ENCODE measurements around the gene SPACA1.
"Not testable (repeated sequence)": the region's sequence is repeated elsewhere in the genome, so short reads cannot be mapped to it uniquely, and the experiment has no call there.

SPACA1 gene, protein sequence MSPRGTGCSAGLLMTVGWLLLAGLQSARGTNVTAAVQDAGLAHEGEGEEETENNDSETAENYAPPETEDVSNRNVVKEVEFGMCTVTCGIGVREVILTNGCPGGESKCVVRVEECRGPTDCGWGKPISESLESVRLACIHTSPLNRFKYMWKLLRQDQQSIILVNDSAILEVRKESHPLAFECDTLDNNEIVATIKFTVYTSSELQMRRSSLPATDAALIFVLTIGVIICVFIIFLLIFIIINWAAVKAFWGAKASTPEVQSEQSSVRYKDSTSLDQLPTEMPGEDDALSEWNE

DNA sequence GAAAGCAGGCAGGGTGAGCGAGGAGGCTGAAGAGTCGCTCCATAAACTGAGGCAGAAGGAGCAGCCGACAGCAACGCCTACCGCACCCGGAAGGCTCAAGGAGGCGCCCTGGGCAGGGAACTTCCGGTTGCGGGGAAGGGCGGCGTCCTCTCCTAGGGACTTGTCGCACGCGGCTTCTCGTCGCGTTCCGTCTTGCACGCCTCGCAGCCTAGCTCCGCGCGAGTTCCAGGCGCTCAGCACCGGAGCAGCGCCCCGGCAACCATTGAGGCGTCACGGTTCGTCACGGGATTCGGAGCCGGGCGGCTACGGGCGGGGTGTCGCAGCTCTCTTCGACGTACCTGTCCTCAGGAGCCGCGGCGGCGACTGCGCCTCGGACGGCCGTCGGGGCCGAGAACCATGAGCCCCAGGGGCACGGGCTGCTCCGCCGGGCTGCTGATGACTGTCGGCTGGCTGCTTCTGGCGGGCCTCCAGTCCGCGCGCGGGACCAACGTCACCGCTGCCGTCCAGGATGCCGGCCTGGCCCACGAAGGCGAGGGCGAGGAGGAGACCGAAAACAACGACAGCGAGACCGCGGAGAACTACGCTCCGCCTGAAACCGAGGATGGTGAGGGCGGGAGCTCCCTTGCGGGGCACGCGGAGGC lies at the start of gene SPACA1:
TSS of gene SPACA1 (plus strand) at position 332 of the 641 bp plus-strand sequence. CDS start at position 397, 65 bp downstream.
- DNase-seq: no peak

DNA sequence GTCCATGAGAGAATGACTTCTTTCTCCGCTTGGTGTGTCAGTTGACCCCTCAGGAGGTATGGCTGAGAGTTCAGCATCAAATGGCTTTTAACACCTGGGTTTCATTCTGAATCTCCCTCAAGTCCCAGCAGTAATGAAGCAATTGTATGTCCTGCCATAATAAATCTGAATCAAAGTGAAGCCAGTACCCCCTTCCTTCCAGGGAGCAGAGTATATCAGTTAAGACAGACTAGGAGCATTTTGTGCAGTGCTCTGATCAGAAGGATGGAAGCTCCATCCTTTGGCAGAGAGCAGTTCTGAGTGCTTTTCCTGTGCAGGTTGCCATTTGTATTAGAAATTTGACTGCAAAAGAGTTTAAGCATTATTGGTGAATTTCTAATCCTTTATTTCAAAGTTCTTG lies 46.9 kb upstream of the SPACA1 start:
- no peak for DNase-seq

DNA sequence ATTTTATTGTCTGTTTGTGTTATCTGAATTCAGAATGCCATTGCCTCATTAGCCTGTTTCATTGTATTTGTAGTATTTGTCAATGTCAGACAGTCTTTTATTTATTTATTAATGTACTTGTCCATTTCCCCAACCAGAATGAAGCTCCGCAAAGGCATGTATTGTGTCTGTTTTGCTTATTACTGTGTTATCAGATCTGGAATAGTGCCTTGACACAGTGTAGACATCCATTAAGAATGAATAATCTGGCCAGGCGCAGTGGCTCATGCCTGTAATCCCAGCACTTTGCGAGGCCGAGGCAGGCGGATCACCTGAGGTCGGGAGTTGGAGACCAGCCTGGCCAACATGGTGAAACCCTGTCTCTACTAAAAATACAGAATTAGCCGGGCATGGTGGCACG lies 46.4 kb upstream of the SPACA1 start:
- not testable (repeated sequence) for DNase-seq

DNA sequence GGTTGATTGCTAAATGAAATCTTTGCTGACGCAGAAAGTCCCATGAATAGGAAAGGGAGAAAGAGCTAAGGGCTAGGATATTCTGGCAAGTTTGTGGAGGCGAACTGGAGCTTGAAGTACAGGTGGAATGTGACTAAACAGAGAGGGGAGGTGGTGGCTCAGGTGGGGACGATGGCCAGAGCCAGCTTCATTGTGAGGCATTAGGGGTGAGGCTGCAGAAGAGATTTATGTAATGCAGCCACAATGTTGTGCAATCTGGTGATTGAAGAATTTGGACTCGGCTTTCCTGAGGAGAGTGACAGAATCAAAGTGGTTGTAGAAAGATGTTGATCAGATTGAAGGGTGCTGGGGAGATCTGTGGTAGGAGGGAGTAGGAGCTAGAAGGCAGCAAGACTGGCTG lies 42.9 kb upstream of the SPACA1 start:
- DNase-seq: no peak

DNA sequence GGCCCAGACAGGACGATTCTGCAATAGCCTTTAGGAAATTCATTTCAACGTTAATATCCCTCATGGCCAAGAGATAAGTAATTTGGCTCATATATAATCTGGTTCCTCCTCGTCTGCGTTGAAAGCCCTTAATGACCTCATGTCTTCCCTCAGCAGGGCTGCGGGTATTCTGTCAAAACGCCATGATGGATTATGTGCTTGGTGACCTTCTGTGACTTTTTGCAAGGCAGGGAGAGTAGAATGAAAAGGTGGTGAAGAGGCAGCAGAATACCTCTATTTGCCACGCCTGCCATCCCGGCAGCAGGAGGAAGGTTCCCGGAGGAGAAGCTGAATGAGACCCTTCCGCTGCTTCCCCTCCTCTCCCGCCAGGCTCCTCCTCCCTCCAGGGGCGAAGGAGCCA lies 41.1 kb upstream of the SPACA1 start:
- no peak for DNase-seq

DNA sequence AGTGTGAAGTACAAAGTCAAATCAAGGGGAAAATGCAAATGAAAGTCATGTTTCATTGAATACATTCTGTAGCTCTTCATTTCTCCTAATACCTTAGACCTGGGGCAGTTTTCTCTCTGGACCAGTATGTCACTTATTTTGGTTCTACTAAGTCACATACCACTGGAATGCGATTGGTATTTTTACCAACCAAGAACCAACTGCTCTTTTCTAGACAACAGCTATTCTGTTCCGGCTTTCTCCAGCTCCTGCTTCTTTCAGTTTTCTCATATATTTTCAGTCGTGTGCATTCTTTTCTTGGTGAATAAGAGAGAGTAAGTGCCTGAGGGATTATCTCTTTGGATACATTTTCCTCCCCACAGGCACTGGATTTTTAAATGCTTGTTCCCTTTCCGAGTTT lies 39.2 kb upstream of the SPACA1 start:
- no peak for DNase-seq

DNA sequence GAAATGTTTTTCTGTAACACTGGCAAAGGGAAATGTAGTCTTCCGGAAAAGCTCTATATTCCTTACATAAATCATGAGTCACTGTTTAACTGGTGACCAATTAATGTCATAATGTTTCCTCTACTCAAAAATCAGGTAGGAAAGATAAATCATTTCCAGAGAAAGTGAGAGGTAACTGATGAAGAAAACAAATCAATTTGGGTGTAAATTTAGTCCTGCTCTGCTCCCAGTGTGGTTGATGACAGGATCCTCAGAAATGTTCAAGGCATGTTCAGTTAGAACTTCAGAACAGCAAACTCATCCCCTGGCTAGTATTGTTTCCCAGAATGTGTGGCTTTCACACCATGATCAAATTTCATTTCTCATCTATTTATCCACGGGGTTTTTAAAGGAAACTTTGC lies 38.8 kb upstream of the SPACA1 start:
- DNase-seq: no peak

DNA sequence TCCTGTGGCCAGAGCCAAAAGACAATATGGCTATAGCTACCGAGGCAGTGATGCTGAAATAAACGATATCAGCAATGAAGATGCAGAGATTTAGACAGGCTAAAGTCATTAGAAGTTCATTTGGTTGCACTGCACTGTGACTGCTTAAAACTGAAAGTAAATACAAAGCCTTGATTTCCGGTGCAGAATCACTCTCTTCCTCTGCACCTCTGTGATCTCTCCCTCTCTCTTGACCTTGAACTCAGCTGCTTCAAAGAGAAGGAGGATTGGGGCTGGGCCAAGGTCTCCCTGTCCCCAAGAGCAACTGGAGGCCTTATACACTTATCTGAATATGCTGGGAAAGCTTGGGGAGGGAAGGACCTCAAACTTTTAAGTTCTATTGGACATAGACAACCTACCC lies 34.6 kb upstream of the SPACA1 start:
- DNase-seq: no peak

DNA sequence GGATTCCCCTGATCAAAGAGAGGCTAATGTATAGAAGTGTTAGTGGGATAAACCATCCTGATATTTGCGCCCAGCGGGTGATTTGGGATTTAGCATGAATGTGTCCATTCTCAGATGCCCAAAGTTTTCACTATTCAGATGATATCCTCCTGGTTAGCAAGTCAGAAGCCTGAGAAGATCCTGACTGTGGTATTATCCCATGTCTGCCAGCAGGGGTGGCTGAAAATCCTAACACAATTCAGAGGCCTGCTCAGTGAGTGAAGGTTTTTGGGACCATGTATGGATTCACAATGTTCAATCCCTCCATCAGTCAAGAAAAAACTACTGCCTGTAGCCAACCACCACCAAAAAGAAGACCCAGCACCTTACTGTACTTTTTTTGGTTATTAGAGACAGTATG lies 34.1 kb upstream of the SPACA1 start:
- DNase-seq: no peak

DNA sequence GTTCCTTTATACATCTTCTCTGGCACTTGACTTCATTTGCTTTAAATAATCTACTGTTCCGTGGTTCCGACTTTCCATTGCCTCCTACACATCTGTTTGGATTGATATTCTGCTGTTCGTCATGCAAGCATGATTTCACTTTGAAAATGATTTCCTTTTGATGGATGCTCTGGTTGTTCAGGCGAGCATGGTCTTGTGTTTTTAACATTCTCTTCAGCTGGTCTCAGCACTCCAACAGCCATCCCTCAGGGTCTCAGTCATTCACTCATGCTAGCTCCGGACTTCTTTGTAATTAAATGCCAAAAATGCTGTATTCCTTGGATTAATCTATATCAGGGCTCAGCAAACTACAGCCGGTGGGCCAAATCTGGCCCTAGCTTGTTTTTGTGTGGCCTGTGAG lies 27.2 kb upstream of the SPACA1 start:
- no peak for DNase-seq

DNA sequence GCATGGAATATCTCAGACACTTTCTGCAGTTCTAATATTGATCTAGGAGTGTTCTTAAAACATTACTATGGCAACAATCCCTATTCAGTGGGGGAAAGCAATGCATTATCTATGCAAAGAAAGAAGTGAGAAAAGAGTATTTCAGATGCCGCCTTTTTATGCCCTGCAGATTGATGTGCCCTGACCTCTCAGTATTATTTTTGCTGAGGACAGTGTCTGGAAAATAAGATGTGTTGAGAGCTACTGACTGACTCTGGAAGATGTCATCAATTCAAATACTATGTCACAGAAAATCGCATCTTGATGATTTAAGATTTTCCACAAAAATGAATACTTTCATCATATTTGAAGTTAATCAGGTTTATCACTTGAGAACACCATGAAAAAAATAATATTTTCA lies 22.9 kb upstream of the SPACA1 start:
- DNase-seq: no peak

DNA sequence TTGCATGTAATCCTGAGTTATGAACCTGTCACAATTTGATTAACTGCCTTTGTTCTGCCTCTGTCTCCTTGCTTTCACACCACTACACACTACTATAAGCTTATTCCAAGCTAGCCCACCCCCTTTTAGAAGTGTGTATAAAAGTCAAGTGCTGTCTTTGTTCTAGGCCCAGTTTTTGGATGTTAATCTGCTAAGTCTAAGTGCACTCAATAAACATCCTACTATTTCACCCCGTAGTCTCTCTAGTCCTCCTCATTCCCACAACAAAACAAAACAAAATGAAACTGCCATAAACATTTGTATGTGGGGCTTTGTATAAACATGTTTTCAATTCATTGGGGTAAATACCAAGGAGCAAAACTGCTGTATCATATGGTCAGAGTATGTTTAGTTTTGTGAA lies 16.1 kb upstream of the SPACA1 start:
- no peak for DNase-seq

DNA sequence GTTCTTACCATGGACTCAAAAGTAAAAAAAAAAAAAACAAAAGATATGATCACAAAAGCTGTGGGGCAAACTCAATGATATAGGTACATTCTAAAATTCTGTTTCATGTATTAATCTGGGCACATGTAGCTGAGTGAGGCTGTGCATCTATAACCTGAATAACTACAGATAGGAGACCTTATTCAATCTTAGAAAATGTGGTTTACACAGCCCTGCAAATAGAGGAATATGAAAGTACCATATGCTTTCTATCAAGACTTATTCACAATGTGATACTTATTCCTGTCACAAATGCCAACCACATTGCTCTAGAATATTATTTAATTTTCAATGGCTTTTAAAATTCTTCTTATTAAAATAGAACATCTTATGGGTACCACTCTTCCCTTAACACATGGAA lies 3.1 kb upstream of the SPACA1 start:
- DNase-seq: no peak

DNA sequence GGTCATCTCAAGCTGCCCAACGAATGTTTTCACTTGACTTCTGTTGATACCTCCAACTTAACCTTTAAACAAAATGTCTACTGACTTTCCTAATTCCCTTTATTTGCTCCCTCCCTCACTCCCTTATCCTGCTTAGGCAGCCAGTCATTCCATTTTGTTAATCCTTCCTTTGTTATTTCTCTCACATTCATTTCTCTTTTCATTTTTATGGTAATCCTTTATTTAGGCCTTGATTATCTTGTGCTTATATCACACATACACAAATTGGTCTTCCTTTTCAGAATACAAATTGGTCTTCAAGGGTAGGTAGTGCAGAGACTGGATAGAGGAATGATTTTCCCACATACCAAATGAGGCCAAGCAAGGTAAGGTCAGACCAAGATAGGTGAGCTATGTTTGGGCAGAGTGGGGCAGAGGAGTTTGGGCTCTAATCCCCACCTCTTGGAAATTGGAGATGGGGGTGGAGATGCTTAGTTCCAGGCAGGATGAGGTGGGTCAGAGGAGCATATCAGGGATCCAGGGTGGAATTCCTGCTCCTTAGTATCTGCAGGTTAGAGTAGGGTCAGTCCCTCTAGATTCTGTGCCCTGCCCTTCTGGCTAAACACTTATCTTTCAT lies 2.0 kb upstream of the SPACA1 start:
- no peak for DNase-seq

DNA sequence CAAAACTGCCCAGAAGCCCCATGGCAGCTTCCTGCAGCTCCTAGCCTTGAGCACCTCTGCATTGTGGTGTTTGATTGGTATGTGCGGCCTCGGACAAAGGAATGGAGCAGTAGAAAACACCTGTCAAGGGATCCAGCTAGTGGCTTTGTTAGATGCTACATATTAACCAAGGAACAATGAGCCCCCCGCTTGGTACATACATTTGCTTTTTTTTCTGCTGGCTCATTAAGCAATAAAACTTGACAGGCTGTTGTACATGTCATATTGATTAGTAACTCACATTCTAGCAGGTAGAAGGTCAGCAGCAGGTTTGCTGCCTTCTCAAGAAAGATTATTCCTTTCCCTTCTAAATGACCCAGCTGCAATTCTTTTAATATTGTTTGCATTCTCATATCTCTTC lies 937 bp downstream of the SPACA1 start:
- no peak for DNase-seq

DNA sequence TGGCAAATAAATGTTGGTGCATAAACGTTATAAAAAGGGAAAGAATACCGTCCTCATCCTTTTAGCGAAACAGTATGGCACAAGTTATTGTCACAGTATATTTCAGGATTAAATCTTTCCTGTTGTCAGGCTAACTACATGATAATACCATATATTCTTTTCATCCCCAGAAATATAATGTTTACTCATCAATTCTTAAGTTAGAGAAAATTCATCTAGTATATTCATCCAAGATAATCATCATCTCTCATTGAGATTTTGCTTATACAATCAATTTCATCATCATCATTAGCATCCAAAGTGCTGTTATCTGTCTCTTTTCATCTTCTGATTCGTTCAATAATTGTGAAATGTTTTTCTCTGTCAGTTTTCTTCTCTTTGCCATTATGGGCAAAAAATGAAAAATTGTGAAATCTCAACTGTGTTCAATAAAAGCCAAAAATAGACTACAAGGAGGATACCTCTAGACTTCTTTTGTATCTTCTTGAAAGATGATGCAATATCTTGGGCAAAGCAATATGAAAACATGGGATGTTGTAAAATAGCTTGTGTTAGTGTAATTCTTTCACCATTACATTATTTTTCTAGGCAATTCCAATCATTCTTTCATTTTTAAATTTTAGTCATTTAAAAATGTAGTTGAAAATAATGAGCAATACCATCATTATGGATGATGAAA lies 2.6 kb downstream of the SPACA1 start:
- DNase-seq: no peak

DNA sequence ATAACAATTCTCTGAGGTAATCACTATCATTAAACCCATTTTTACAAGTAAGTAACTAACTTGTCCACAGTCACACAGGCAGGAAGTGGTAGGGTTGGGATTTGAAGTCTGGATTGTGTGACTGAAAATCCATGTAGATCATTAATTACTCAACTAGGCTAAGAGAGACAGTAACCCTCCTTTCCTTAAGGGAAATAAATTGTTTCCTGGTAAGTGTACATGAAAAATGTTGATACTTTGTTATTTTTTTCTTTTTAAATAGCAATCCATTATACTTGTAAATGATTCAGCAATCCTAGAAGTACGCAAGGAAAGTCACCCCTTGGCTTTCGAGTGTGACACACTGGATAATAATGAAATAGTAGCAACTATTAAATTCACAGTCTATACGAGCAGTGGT lies 11.6 kb downstream of the SPACA1 start:
- DNase-seq: no peak

DNA sequence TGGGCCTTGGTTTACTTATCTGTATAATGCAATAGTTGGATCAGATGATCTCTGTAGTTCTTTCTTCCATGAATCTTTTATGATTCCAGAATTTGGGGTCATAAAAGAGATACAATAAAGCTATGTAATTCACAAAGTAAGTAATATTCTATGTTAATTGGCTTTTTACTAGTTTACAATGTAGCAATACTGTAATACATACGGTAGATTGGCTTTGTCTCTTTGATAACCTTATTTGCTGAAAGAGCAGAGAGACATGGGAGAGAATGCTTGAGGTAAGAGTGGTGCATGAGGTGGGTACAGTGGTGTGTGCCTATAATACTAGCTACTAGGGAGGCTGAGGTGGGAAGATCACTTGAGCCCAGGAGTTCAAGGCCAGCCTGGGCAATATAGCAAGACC lies 14.7 kb downstream of the SPACA1 start:
- DNase-seq: no peak

DNA sequence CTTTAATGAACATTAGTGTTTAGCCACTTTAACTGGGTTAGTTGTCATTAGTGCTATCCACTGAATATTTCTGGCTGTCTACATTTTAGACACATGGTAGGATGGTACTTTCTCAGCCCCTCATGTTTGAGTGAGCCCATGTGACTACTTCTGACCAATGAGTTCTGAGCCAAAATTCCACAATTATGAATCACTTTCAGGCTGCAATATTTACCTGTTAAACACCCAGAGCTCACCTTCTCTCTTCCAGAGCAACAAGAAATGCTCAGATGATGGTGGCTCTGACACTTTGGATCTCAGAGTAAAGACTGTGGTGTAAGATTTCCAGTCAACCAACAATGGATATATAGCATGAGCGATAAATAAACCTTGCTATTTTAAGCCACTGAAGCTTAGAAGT lies 24.8 kb downstream of the SPACA1 start:
- DNase-seq: no peak

DNA sequence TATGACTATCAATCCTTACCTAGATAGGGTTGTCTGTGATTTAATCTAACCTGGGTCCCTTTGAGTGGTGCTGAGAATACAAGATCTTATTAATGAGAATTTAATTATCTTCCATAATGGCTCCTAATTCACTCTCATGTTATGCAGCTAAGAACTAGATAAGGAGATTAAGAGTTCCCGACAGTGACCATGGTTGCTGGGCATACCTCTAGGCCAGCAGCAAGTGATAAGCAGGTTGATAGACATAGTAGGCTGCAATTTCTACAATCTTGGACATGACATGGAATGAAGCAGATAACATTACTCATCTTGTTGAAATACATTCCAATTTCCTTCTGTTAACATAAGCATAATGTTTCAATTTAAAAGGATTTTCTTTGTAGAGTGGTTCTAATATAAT lies 27.1 kb downstream of the SPACA1 start:
- DNase-seq: no peak

DNA sequence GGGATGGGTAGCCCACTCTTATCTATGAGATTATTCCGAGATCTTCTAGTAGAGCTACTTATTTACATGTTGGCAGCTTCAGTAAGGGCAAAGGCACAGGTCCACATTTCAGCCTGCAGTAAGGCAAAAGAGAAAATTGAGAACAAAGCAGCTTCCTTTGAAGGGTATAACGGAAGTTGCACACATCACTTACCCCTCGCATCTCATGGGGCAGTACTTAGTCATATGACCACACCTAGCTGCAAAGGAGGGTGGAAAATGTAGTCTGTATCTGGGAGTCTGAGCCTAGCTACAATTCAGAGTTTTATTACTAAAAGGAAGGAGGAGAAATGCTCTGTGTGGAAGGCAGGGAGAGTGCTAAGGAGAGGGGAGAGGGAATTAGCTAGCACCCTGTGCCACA lies 29.7 kb downstream of the SPACA1 start:
- no peak for DNase-seq

DNA sequence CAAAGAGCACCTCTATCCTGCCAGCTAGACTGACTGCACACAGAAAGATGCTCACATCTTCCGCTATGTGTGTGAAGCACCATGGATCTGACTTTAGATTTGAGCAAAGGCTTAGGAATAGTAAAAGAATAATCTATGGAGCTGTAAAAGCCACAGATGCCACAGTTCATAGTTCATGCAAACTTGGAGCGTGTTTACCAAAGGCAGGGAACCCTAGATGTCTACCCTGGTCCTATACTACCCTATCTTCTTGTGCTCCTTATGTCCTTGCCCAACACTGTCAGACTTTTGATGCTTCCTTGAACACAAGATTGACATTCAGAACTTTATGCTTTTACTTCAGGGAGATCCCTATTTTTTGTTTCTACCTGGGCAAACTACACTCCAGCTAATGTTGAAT lies 39.2 kb downstream of the SPACA1 start:
- no peak for DNase-seq

DNA sequence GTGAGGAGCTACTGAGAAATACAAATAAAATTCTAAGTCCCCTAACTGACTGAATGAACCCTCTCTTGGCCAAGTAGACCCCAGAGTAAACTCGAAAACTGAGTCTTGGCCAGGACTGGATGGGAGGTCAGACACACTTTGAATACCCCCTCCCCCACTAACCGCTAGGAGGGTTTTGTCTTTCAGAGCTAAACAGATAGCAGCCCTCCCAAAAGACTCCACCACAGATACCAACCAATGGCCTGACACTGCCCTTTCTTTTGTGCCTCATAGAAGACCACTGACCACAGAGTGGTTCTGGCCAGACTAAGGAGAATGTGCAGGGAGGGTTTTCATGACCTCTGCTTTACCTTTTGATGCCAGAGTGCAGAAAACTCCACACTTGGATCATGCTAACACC lies 42.1 kb downstream of the SPACA1 start:
- no peak for DNase-seq

DNA sequence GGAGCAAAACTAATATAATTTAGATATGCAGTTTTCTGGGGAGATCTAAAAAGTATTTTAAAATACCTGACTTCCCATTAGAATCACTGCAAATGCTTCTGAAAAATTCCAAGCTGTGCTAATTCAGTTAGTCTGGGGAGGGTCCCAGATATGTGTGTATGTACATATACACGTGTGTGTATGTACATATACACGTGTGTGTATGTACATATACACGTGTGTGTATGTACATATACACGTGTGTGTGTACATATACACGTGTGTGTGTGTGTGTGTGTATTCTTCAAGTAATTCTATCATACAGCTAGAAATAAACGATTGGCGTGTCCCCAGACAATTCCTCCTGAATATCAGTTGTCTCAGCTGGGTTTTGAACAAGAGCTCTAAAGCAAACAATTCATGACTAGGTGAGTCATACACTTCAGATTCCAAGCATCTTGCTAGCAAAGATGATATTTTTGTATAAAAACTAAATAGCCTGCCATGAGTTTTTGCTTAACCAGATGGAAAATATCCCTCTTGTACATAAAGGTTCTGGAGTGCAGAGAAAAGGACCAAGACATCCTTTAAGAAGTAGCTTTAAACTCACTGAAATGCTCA lies 58.2 kb downstream of the SPACA1 start:
- no peak for DNase-seq

All from NK-92 treated with Interleukin-12 subunit alpha and Interleukin-12 subunit beta, amount 100 ng/mL, for 24 hours (cell line).